Measurements from ENCODE around the gene VASH2. TPM values are rescaled to one million over a fixed set of nuclear protein-coding genes. Genes with fewer than 3 reads are reported as not detected.

The VASH2 gene
- total and polyA plus RNA-seq, 12 donors, result 0.37 to 1.2 (median 0.73) TPM

DNA sequence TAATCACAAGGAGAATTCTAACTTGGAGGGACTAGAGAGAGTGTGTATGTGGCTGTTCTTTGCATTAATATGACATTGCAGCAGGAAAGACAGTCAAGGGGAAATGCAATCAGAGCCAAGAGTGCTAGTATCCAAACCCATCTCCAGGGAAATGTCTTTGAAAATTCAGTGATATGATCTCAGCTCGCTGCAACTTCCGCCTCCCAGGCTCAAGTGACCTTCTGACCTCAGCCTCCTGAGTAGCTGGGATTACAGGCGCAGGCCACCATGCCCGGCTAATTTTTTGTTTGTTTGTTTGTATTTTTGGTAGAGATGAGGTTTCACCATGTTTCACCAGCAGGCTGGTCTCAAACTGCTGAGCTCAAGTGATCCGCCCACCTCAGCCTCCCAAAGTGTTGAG is 16.3 kb downstream of the VASH2 start:
- DNase-seq, result no peak
- ATAC-seq, result no peak
- TF ChIP-seq, protein P1, sequence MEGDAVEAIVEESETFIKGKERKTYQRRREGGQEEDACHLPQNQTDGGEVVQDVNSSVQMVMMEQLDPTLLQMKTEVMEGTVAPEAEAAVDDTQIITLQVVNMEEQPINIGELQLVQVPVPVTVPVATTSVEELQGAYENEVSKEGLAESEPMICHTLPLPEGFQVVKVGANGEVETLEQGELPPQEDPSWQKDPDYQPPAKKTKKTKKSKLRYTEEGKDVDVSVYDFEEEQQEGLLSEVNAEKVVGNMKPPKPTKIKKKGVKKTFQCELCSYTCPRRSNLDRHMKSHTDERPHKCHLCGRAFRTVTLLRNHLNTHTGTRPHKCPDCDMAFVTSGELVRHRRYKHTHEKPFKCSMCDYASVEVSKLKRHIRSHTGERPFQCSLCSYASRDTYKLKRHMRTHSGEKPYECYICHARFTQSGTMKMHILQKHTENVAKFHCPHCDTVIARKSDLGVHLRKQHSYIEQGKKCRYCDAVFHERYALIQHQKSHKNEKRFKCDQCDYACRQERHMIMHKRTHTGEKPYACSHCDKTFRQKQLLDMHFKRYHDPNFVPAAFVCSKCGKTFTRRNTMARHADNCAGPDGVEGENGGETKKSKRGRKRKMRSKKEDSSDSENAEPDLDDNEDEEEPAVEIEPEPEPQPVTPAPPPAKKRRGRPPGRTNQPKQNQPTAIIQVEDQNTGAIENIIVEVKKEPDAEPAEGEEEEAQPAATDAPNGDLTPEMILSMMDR (IDR thresholded peaks at IDR 0.05), result no peak
- 52 to 54% methylated on average over 5 of the region's 5 CpGs for WGBS, 2 donors
- intact Hi-C loops (cut with DNase I), result no loop called here
- Histone ChIP-seq H3K27me3 (peaks cover 0 to 15% (median 0%) of the 10 kb centered on the region in 7 donors), H3K4me3 (no peak overlapping the region), H3K4me1 (no peaks in the 10 kb centered on the region), H3K9me3 (no peaks in the 10 kb centered on the region), H3K36me3 (no peaks in the 10 kb centered on the region), H3K27ac (no peak overlapping the region)

GRCh38 chr1:212967801-212968200 is 17.5 kb downstream of the VASH2 start:
- no peak for ATAC-seq
- intact Hi-C loops (cut with DNase I), result no loop called here
- Histone ChIP-seq H3K36me3 (no peaks in the 10 kb centered on the region), H3K27me3 (peaks cover 0 to 15% (median 0%) of the 10 kb centered on the region in 7 donors), H3K4me3 (no peak overlapping the region), H3K9me3 (no peaks in the 10 kb centered on the region), H3K27ac (no peak overlapping the region), H3K4me1 (no peaks in the 10 kb centered on the region)
- DNase-seq, result no peak
- TF ChIP-seq, protein P1 (IDR thresholded peaks at IDR 0.05), result peak in 5 of 9 donors; percentile 11 to 48 (median 20)
- WGBS, 2 donors, result 84 to 87% methylated on average over 8 of the region's 8 CpGs

- H3K36me3 ChIP-seq, result no peaks in the 10 kb centered on the region
- no peaks in the 10 kb centered on the region for H3K9me3 ChIP-seq
- TF ChIP-seq, protein P1 (IDR thresholded peaks at IDR 0.05), result no peak
- intact Hi-C loops (cut with DNase I), result no loop called here
- ATAC-seq, result no peak
- H3K27me3 ChIP-seq, result peaks cover 0 to 15% (median 0%) of the 10 kb centered on the region in 7 donors
- no peak overlapping the region for H3K4me3 ChIP-seq
- WGBS, 2 donors, result 75 to 77% methylated on average over 3 of the region's 3 CpGs
- no peak for DNase-seq
- H3K4me1 ChIP-seq, result no peaks in the 10 kb centered on the region
- no peak overlapping the region for H3K27ac ChIP-seq
Observed at GRCh38 chr1:212968368-212968863, 18.1 kb downstream of the VASH2 start.

DNA sequence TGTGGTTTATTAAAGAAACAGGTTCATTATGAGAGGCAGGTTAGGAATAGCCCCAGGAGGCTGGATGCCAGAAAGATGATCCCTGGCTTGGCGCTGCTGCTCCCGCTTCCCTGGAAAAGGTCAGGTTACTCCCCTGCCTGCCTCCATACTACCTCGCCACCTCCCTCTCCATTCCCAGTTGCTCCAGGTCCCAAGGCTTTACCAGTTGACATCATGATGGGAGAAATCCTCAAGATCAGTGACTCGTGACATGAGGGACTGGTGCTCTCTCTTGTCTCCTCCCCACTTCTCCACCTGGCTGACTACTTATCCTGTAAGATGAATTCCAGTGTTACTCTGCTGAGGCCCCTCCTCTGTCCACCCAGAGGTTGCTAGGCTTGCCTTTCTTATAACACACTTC is 19.7 kb downstream of the VASH2 start:
- intact Hi-C loops (cut with DNase I), result no loop called here
- WGBS, 2 donors, result 97 to 98% methylated on average over 4 of the region's 4 CpGs

More for the DNA sequence above, 19.7 kb downstream of the VASH2 start:
- H3K4me3 ChIP-seq, result no peak overlapping the region
- no peaks in the 10 kb centered on the region for H3K9me3 ChIP-seq
- no peaks in the 10 kb centered on the region for H3K36me3 ChIP-seq
- no peak for ATAC-seq
- no peak overlapping the region for H3K27ac ChIP-seq
- no peaks in the 10 kb centered on the region for H3K4me1 ChIP-seq
- no peak for DNase-seq
- TF ChIP-seq, protein P1 (IDR thresholded peaks at IDR 0.05), result no peak
- H3K27me3 ChIP-seq, result peaks cover 0 to 15% (median 0%) of the 10 kb centered on the region in 7 donors

Measured in heart right ventricle (tissue), 16 donors.